Measurements from ENCODE around the gene RBPMS2. TPM values are rescaled to one million over a fixed set of nuclear protein-coding genes. Genes with fewer than 3 reads are reported as not detected.

RBPMS2 gene
- total and polyA plus RNA-seq, 2 donors (not counting 3 experiments of a cell fraction or from before 2014, with no cell fraction given), result 2.3 to 7.8 TPM

- Histone ChIP-seq H3K9me3 (replicated peaks; ENCODE audit: control insufficient read depth, insufficient read depth, low read length) (no peaks in the 10 kb centered on the region), H3K36me3 (ENCODE audit: control insufficient read depth in 2 of 2, extremely low read depth in 1 of 2, insufficient read depth in 2 of 2, low read length in 2 of 2) (peaks cover 4 to 22% of the 10 kb centered on the region in 2 experiments), H3K4me3 (replicated peaks in 1 of 3; ENCODE audit: insufficient read depth in 1 of 3, low read depth in 1 of 3, low read length in 3 of 3) (no peak overlapping the region), H4K20me1 (replicated peaks; ENCODE audit: control insufficient read depth, extremely low read depth, insufficient read depth, low read length) (peaks cover 2% of the 10 kb centered on the region), H3K79me2 (ENCODE audit: control insufficient read depth, insufficient read depth, low read length) (peaks cover 51% of the 10 kb centered on the region), H3K9me1 (replicated peaks; ENCODE audit: control insufficient read depth, extremely low read depth, insufficient read depth, low read length) (no peaks in the 10 kb centered on the region), H3K27me3 (ENCODE audit: control insufficient read depth in 2 of 2, insufficient read depth in 2 of 2, low read length in 2 of 2) (no peaks in the 10 kb centered on the region), H2AFZ (ENCODE audit: low read depth, low read length) (no peak overlapping the region), H3K4me2 (ENCODE audit: insufficient read depth, low read length) (no peak overlapping the region), H3K4me1 (ENCODE audit: control insufficient read depth, extremely low read depth, insufficient read depth, low read length) (peaks cover 20% of the 10 kb centered on the region), H3K27ac (ENCODE audit: insufficient read depth, low read depth, low read length) (no peak overlapping the region), H3K9ac (replicated peaks; ENCODE audit: extremely low read depth, insufficient read depth, low read length) (no peak overlapping the region)
- BruUV-seq (replicated peaks), result no TSS peak
- ChIA-PET CTCF (interaction anchor here (1.0 to 6.2 kb wide), 3 partner anchors 9 to 114 kb away, joined by 4 to 64 read pairs (median 5); no protein-coding TSS in a partner anchor), POLR2A (no interaction called here)
- no peak for DNase-seq (ENCODE audit: low read depth, low spot score)
- TF ChIP-seq POLR2A (IDR thresholded peaks at IDR 0.05; ENCODE audit: low read depth, low read length) (no peak), EZH2 (IDR thresholded peaks at IDR 0.05; ENCODE audit: borderline replicate concordance, low read depth, low read length, severe bottlenecking) (no peak), MYC (IDR thresholded peaks at IDR 0.05; ENCODE audit: low read depth, low read length) (no peak)
- TF ChIP-seq, protein P1, sequence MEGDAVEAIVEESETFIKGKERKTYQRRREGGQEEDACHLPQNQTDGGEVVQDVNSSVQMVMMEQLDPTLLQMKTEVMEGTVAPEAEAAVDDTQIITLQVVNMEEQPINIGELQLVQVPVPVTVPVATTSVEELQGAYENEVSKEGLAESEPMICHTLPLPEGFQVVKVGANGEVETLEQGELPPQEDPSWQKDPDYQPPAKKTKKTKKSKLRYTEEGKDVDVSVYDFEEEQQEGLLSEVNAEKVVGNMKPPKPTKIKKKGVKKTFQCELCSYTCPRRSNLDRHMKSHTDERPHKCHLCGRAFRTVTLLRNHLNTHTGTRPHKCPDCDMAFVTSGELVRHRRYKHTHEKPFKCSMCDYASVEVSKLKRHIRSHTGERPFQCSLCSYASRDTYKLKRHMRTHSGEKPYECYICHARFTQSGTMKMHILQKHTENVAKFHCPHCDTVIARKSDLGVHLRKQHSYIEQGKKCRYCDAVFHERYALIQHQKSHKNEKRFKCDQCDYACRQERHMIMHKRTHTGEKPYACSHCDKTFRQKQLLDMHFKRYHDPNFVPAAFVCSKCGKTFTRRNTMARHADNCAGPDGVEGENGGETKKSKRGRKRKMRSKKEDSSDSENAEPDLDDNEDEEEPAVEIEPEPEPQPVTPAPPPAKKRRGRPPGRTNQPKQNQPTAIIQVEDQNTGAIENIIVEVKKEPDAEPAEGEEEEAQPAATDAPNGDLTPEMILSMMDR (IDR thresholded peaks at IDR 0.05; ENCODE audit: extremely low read depth in 1 of 2, insufficient read depth in 1 of 2, low read depth in 1 of 2, low read length in 2 of 2), result no peak
- no peak for FAIRE-seq
- intact Hi-C loops (cut with micrococcal nuclease) (no loop called here), dilution Hi-C loops (cut with MboI; ENCODE audit: extremely low pct_ligation_motif_present, low sequenced_read_pairs) (no loop called here)
Observed at GRCh38 chr15:64695561-64695992, 79.8 kb downstream of the RBPMS2 start.

DNA sequence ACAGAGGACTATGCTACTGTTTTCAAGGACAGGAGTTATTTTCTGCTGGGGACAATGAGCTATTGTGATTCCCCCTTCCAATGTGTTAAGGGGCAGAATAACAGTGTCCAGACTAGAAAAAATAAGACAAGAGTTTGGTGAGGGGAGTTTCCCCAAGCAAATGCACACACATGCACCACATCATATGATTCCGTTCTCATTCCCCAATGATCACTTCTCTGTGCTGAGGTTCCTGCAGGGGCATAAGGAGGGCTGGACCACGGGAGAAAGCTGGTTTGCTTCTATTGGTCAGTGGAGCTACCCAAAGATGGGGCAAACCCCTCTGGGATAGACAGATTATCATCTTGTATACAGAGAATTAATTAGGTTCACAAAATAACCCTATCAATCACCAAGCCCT, 80.6 kb downstream of the RBPMS2 start:
- H3K9me3 ChIP-seq (replicated peaks; ENCODE audit: control insufficient read depth, insufficient read depth, low read length), result no peaks in the 10 kb centered on the region
- no peak overlapping the region for H3K9ac ChIP-seq (replicated peaks; ENCODE audit: extremely low read depth, insufficient read depth, low read length)
- H4K20me1 ChIP-seq (replicated peaks; ENCODE audit: control insufficient read depth, extremely low read depth, insufficient read depth, low read length), result peaks cover 2% of the 10 kb centered on the region
- intact Hi-C loops (cut with micrococcal nuclease), result no loop called here
- POLR2A ChIA-PET, result no interaction called here
- FAIRE-seq (no peak), DNase-seq (ENCODE audit: low read depth, low spot score) (no peak)
- H2AFZ ChIP-seq (ENCODE audit: low read depth, low read length), result no peak overlapping the region
- H3K4me1 ChIP-seq (ENCODE audit: control insufficient read depth, extremely low read depth, insufficient read depth, low read length), result peaks cover 12% of the 10 kb centered on the region
- H3K36me3 ChIP-seq (ENCODE audit: control insufficient read depth in 2 of 2, extremely low read depth in 1 of 2, insufficient read depth in 2 of 2, low read length in 2 of 2), result peaks cover 9 to 28% of the 10 kb centered on the region in 2 experiments
- H3K27me3 ChIP-seq (ENCODE audit: control insufficient read depth in 2 of 2, insufficient read depth in 2 of 2, low read length in 2 of 2), result no peaks in the 10 kb centered on the region
- no peaks in the 10 kb centered on the region for H3K9me1 ChIP-seq (replicated peaks; ENCODE audit: control insufficient read depth, extremely low read depth, insufficient read depth, low read length)
- dilution Hi-C loops (cut with MboI; ENCODE audit: extremely low pct_ligation_motif_present, low sequenced_read_pairs), result no loop called here
- no peak overlapping the region for H3K27ac ChIP-seq (ENCODE audit: insufficient read depth, low read depth, low read length)
- no peak overlapping the region for H3K4me2 ChIP-seq (ENCODE audit: insufficient read depth, low read length)
- H3K79me2 ChIP-seq (ENCODE audit: control insufficient read depth, insufficient read depth, low read length), result peaks cover 43% of the 10 kb centered on the region
- BruUV-seq (replicated peaks), result no TSS peak
- no peak overlapping the region for H3K4me3 ChIP-seq (replicated peaks in 1 of 3; ENCODE audit: insufficient read depth in 1 of 3, low read depth in 1 of 3, low read length in 3 of 3)
- no peak for TF ChIP-seq JUN (IDR thresholded peaks at IDR 0.05; ENCODE audit: borderline replicate concordance, insufficient read depth, insufficient read length, low read depth)
- TF ChIP-seq, protein P2, sequence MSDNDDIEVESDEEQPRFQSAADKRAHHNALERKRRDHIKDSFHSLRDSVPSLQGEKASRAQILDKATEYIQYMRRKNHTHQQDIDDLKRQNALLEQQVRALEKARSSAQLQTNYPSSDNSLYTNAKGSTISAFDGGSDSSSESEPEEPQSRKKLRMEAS (IDR thresholded peaks at IDR 0.05; ENCODE audit: insufficient read depth, insufficient read length), result no peak
- no peak for TF ChIP-seq EZH2 (IDR thresholded peaks at IDR 0.05; ENCODE audit: borderline replicate concordance, low read depth, low read length, severe bottlenecking)
- TF ChIP-seq POLR2A (IDR thresholded peaks at IDR 0.05; ENCODE audit: low read depth, low read length), result no peak
- TF ChIP-seq, protein P1 (IDR thresholded peaks at IDR 0.05; ENCODE audit: extremely low read depth in 1 of 2, insufficient read depth in 1 of 2, low read depth in 1 of 2, low read length in 2 of 2), result no peak
- TF ChIP-seq GATA2 (IDR thresholded peaks at IDR 0.05; ENCODE audit: insufficient read depth, insufficient read length, low read depth, low read length), result no peak
- no peak for TF ChIP-seq POLR2AphosphoS5 (IDR thresholded peaks at IDR 0.05; ENCODE audit: insufficient read depth, low read depth, low read length)
- no peak for TF ChIP-seq FOS (IDR thresholded peaks at IDR 0.05; ENCODE audit: borderline replicate concordance, insufficient read depth, low read length)
- TF ChIP-seq MYC (IDR thresholded peaks at IDR 0.05; ENCODE audit: low read depth, low read length), result no peak
- CTCF ChIA-PET, result interaction anchor here (1.0 to 6.2 kb wide), 3 partner anchors 8 to 114 kb away, joined by 4 to 64 read pairs (median 5); no protein-coding TSS in a partner anchor

Data from endothelial cell of umbilical vein (primary cell).